GM13977 (cell line): Measurements from ENCODE around the gene KIAA1217.

Source experiments
- DNase-seq: peaks from one replicate; pipeline ENCODE4 v3.0.0; 2012; ENCODE audit warnings: low spot score
- in situ Hi-C: fragments of 300-500 bp; cut with MboI; formaldehyde crosslinking; loops from one replicate; pipeline ENCODE4 v1.12.0; 2022; ENCODE audit warnings: low sequenced_read_pairs, low pct_unique_long_range_greater_than_20kb, mixed read lengths, inconsistent platforms; ENCODE audit not compliant: unreplicated experiment
- TF ChIP-seq, protein P1 (sequence below): IDR thresholded peaks from 2 replicates; pipeline ENCODE4 v1.5.1; 2012; ENCODE audit warnings: mild to moderate bottlenecking, control low read depth; ENCODE audit not compliant: insufficient read depth; ENCODE audit errors: extremely low read depth, missing control alignments

KIAA1217 gene

DNA sequence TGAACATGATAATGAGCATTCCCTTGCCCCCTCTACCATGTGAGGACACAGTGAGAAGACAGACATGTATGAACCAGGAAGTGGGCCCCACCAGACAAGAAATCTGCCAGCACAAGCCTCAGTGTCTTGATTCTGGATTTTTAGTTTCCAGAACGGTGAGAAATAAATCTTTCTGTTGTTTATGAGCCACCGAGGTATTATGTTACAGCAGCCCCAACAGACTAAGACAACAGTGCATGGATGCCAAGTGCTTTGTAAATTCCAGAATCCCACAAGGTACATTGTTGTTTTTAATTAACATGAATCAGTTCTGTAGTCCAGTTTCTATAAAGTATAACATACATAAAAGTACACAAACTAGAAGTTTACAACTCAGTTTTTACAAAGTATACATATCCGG is 352.5 kb downstream of the KIAA1217 start:
- TF ChIP-seq, protein P1, sequence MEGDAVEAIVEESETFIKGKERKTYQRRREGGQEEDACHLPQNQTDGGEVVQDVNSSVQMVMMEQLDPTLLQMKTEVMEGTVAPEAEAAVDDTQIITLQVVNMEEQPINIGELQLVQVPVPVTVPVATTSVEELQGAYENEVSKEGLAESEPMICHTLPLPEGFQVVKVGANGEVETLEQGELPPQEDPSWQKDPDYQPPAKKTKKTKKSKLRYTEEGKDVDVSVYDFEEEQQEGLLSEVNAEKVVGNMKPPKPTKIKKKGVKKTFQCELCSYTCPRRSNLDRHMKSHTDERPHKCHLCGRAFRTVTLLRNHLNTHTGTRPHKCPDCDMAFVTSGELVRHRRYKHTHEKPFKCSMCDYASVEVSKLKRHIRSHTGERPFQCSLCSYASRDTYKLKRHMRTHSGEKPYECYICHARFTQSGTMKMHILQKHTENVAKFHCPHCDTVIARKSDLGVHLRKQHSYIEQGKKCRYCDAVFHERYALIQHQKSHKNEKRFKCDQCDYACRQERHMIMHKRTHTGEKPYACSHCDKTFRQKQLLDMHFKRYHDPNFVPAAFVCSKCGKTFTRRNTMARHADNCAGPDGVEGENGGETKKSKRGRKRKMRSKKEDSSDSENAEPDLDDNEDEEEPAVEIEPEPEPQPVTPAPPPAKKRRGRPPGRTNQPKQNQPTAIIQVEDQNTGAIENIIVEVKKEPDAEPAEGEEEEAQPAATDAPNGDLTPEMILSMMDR, result no peak
- no peak for DNase-seq
- in situ Hi-C loops, result no loop called here

DNA sequence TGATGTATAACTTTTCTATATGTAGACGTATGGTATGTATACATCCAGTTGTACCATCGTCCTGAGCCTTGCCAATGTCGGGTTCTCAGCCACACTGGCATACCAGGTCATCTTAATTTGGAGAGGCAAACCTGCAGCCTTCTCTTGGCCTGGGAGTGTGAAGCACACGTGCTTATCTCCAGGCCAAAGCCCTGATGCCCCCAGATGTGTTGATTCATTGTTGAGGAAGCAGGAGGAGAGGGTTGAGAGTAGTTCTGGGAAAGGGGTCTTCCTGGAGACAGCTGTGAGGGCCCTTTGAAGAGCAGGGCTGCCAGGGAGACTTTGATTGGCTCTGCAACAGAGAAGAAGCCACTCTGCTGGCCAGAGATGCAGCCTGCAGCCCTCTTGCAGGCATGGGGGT is 359.1 kb downstream of the KIAA1217 start:
- TF ChIP-seq, protein P1, result no peak
- in situ Hi-C loops, result no loop called here
- no peak for DNase-seq

DNA sequence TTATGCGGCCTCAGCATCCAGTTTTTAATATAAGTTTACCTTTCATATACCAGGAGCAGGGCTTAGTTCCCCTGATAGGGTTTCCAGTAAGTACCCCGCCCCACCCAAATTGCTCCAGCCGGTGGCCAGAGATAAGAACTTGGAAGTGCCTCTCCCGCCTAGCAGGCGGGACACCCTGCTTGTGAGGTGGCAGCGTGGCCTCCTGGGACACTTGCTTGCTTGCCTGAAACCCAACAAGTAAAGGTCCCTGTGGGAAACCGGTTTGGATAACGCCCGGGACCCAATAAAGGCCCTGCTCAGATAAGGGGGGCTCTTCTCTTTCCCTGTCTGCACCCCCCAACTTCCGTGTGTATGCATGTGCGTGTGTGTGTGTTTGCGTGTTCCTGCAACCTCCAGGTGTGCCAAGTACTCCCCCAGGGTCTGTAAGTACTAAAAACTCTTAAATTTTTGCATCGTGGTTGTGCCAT is 360.4 kb downstream of the KIAA1217 start:
- in situ Hi-C loops, result no loop called here
- TF ChIP-seq, protein P1, result no peak
- DNase-seq, result no peak

DNA sequence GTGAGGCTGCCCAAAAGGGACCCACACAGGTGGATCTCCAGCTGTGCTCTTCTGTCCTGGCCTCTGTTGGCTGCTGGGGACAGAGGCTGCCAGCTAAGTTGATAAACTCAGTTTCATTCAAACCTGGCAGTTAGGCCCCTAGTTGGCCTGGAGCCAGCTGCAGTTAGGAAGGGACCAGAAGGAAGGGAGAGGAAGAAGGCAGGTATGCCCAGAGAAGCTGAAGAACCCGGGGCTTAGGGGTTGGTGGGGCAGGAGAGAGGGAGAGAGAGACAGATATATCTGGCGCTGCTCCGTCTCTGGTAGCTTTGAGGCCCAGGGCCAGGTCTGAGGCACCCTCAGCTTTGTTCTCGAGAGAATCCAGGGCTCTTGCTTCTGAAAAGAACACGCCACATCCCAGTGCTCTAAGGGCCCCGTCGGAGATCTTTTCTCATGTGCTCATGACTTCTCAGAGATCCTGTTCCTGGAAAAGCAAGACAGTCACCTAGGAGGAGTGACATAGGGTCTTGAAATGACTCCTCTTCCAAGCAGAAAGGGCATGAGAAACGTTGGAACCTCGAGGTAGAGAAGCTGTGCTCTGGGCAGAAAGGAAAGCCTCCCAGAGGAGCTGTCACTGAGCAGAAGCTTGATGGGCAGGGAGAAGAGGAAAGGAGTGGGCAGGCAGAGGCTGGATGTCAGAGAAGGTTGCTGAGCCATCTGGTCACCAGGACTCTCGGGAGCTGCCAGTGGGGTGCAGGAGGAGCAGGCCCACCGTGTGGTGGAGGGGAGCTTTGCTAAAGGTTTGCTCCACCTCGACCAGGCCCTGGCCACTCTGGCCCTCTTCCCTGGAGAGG is 361.1 kb downstream of the KIAA1217 start:
- TF ChIP-seq, protein P1, result no peak
- in situ Hi-C loops, result no loop called here
- no peak for DNase-seq

DNA sequence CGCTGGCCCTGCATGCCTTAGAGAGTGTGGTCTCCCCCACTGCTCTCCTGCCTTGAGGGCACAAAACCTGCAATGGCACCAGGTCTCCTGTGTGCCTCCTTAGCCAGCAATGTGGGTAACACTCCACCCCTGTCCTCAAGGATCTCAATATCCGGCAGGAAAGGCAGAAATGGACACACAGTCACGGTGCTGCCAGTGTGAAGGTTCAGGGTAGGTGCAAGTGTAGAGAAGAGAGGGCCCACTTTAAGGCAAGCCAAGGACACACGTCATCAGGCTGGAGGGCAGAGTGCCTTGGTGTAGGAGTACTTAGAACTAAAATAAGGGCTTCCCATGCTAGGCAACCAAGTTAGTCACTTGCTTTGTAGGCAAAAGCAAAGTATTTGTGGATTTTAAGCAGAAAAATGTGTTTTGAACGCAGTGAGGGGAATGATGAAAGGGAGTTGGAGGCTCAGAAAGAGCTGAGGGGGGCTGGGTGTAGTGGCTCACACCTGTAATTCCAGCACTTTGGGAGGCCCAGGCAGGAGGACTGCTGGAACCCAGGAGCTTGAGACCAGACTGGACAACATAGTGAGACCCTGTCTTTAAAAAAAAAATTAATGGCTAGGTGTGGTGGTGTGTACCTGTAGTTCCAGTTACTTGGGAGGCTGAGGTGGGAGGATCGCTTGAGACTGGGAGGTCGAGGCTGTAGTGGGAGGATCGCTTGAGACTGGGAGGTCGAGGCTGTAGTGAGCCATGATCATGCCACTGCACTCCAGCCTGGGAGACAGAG is 361.9 kb downstream of the KIAA1217 start:
- DNase-seq, result no peak
- in situ Hi-C loops, result no loop called here
- TF ChIP-seq, protein P1, result no peak

DNA sequence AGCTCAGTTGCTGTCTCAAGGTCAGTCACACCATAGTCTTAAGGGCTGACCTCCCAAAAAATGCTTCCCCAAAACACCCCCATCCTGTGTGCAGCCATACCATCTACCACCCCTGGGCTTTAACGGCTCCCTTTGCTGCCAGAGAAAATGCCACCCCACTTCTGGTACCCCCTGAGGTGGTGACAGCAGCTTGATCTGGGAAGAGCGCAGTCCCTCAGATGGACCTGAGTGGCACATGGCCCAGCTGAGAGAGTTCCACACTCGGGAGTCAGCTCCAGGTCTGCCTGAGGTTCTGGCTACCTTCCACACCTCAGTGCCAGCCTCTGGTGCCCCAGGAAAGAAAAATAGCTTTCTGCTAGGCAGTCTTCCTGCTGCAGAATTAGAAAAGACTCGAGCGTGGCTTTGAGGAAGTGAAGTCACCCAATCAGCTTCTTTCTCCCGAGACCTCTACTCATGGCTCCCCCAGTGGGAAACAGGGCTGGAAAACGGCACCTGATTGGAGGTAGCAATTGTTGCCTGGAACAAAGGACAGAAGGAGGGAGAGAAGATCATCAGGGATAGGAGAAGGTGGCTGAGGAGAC is 363.0 kb downstream of the KIAA1217 start:
- DNase-seq, result no peak
- in situ Hi-C loops, result no loop called here
- TF ChIP-seq, protein P1, result no peak
